Natural killer cell (primary cell): ENCODE measurements around the gene FDXR. TPM values are rescaled to one million over a fixed set of nuclear protein-coding genes. Genes with fewer than 3 reads are reported as not detected.
A peak's percentile ranks its signal among the peaks of the same experiment; 100 is the strongest.

ENCODE experiments used
- ATAC-seq, 3 donors: fragments of 150-1000 bp in 2 of 3; fragments of 200-7000 bp in 1 of 3; cut with Tn5 transposase; 1 replicate in 1 of 3; 2 replicates in 2 of 3; pipeline ENCODE4 v1.10.0; 2021; ENCODE audit warnings: mild to moderate bottlenecking in 2 of 3, moderate library complexity in 2 of 3
- DNase-seq, 2 donors: peaks; one replicate each; pipeline versions ENCODE4 v3.0.0 to v3.0.0-alpha.2; 2013 to 2021; ENCODE audit warnings: mixed read lengths in 1 of 2
- H3K27ac ChIP-seq: one replicate; pipeline ENCODE4 v1.5.1; 2013; ENCODE audit warnings: mild to moderate bottlenecking, low read length
- H3K27me3 ChIP-seq: one replicate; pipeline ENCODE4 v1.6.1; 2013; ENCODE audit warnings: low read length; ENCODE audit not compliant: control insufficient read depth, insufficient read depth
- H3K36me3 ChIP-seq: one replicate; pipeline ENCODE4 v1.6.1; 2013; ENCODE audit warnings: low read length; ENCODE audit not compliant: control insufficient read depth, insufficient read depth
- H3K4me1 ChIP-seq: one replicate; pipeline ENCODE4 v1.6.1; 2013; ENCODE audit warnings: low read length; ENCODE audit not compliant: control insufficient read depth, insufficient read depth
- H3K4me3 ChIP-seq: one replicate; pipeline ENCODE4 v1.5.1; 2013; ENCODE audit warnings: low read length
- H3K9me3 ChIP-seq: one replicate; pipeline ENCODE4 v1.6.1; 2013; ENCODE audit warnings: low read length; ENCODE audit not compliant: control insufficient read depth, insufficient read depth
- H3K27ac Mint-ChIP-seq, 2 donors: one replicate each; pipeline ENCODE4 v1.8.0; 2022; ENCODE audit warnings: mild to moderate bottlenecking in 2 of 2, mixed read lengths in 2 of 2, moderate library complexity in 1 of 2
- H3K27me3 Mint-ChIP-seq, 2 donors: one replicate each; pipeline ENCODE4 v1.8.0; 2022; ENCODE audit warnings: low read depth in 2 of 2, mixed read lengths in 2 of 2
- H3K36me3 Mint-ChIP-seq: one replicate; pipeline ENCODE4 v1.8.0; 2022; ENCODE audit warnings: mixed read lengths
- H3K4me1 Mint-ChIP-seq, 2 donors: one replicate each; pipeline ENCODE4 v1.8.0; 2022; ENCODE audit warnings: mixed read lengths in 2 of 2
- H3K4me3 Mint-ChIP-seq: one replicate; pipeline ENCODE4 v1.8.0; 2022; ENCODE audit warnings: mild to moderate bottlenecking, moderate library complexity, mixed read lengths
- H3K9me3 Mint-ChIP-seq, 2 donors: one replicate each; pipeline ENCODE4 v1.8.0; 2022; ENCODE audit warnings: mixed read lengths in 2 of 2
- WGBS: methylation state at CpG from one replicate; pipeline ENCODE4 v1.1.7; 2013; ENCODE audit warnings: missing lambda C conversion rate; ENCODE audit not compliant: insufficient coverage; 5-methylcytosine and 5-hydroxymethylcytosine counted together
- intact Hi-C: fragments of 100-400 bp; cut with micrococcal nuclease; formaldehyde crosslinking; loops from one replicate; pipeline ENCODE4 v1.14.2; 2022
- total RNA-seq, 4 donors: library from RNA; stranded (reverse); fragments of 120-200 nt in 1 of 4; gene quantifications; one replicate each; pipeline versions ENCODE4 v1.2.3 to v1.2.4, GENCODE V29; 2013 to 2022
- TF ChIP-seq, protein P1 (sequence below): fragments of 200-600 bp; IDR thresholded peaks from one replicate; pipeline ENCODE4 v1.8.0; 2022; ENCODE audit warnings: antibody characterized with exemption

Gene FDXR
- total RNA-seq, 3 donors from 2014 or later (not counting 1 experiment from before 2014, with no cell fraction given), result 4.5 to 9.1 (median 7.8) TPM

DNA sequence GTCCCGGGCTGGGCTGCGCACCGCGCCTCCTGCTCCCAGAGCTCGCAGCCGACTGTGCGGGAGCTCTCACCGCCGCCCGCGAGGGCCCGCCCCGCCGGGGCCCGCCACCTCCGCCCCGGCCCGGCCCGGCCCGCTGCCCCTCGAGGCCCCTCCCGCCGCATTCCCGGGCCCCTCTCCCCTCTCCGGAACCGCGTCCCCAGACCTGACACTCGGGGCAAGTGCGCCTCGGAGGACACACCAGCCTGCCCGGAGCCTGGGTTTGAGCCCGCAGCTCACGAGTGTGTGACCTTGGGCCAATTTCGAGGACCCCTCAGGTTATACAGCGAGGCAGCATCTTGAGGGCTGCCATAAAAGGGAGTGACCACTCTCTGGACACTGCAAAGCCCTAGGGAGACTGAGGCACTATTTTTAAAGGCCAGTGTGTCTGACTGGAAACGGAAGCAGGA, 11.1 kb downstream of the FDXR start:
- Histone ChIP-seq H3K27ac (no peak overlapping the region), H3K4me1 (peaks cover 30% of the 10 kb centered on the region), H3K9me3 (no peaks in the 10 kb centered on the region), H3K36me3 (no peaks in the 10 kb centered on the region), H3K27me3 (peaks cover 35% of the 10 kb centered on the region), H3K4me3 (no peak overlapping the region)
- peak overlapping the region; percentile 40 for H3K4me3 Mint-ChIP-seq
- ATAC-seq, result no peak
- H3K27ac Mint-ChIP-seq, result no peak overlapping the region
- no peaks in the 10 kb centered on the region for H3K36me3 Mint-ChIP-seq
- intact Hi-C loops, result loop anchor here (2.0 kb wide), 1 partner anchor 71 kb away; no protein-coding TSS in a partner anchor
- peaks cover 6 to 31% of the 10 kb centered on the region in 2 donors for H3K4me1 Mint-ChIP-seq
- H3K27me3 Mint-ChIP-seq, result peaks cover 27 to 45% of the 10 kb centered on the region in 2 donors
- no peak for DNase-seq
- no peaks in the 10 kb centered on the region for H3K9me3 Mint-ChIP-seq
- TF ChIP-seq, protein P1, sequence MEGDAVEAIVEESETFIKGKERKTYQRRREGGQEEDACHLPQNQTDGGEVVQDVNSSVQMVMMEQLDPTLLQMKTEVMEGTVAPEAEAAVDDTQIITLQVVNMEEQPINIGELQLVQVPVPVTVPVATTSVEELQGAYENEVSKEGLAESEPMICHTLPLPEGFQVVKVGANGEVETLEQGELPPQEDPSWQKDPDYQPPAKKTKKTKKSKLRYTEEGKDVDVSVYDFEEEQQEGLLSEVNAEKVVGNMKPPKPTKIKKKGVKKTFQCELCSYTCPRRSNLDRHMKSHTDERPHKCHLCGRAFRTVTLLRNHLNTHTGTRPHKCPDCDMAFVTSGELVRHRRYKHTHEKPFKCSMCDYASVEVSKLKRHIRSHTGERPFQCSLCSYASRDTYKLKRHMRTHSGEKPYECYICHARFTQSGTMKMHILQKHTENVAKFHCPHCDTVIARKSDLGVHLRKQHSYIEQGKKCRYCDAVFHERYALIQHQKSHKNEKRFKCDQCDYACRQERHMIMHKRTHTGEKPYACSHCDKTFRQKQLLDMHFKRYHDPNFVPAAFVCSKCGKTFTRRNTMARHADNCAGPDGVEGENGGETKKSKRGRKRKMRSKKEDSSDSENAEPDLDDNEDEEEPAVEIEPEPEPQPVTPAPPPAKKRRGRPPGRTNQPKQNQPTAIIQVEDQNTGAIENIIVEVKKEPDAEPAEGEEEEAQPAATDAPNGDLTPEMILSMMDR, result no peak
- 4% methylated on average over 36 of the region's 36 CpGs for WGBS

- no peaks in the 10 kb centered on the region for H3K36me3 ChIP-seq
- no peaks in the 10 kb centered on the region for H3K9me3 ChIP-seq
- H3K27me3 ChIP-seq, result peaks cover 36% of the 10 kb centered on the region
- Mint-ChIP-seq H3K4me3 (peak overlapping the region; percentile 35), H3K27ac (no peak overlapping the region), H3K36me3 (no peaks in the 10 kb centered on the region), H3K27me3 (peaks cover 33 to 52% of the 10 kb centered on the region in 2 donors), H3K9me3 (no peaks in the 10 kb centered on the region), H3K4me1 (peaks cover 6 to 31% of the 10 kb centered on the region in 2 donors)
- intact Hi-C loops, result no loop called here
- ATAC-seq (no peak), DNase-seq (peak in 1 of 2 donors; percentile 27)
- H3K4me3 ChIP-seq, result no peak overlapping the region
- WGBS, result 3% methylated on average over 96 of the region's 96 CpGs
- no peak overlapping the region for H3K27ac ChIP-seq
- TF ChIP-seq, protein P1, result no peak
- H3K4me1 ChIP-seq, result peaks cover 30% of the 10 kb centered on the region
These were observed 11.7 kb downstream of the FDXR start for GRCh38 chr17:74860872-74861661.

DNA sequence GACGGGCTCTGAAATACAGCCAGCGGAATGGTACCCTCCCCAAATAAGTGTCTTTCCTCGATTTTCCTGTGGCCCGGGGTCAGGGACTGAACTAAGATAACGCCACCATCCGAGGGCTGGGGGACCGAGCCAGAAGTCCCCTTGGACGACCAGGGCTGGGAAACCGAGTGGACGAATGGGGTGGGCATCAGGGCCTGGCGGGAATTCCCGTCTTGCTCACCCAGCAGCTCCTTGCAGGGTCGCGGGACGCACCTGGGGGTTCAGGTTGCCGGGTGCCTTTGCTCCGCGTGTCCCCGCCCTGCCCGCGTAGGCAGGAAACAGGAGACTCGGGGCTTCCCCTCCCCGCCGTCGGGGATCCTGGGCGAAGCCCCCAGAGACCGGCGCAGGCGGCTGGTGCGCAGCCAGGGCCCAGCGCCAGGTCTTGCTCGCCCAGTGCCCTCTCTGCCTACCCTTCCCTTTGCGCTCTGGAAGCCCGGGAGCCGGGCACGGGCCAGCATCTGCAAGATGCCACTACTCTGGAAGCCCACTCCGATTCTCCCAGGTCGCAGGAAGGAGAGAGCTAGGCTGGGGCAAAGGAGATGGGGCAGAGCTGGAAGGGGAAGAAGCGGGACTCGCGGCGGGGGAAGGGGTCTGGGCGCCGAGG, 12.4 kb downstream of the FDXR start:
- DNase-seq, result peak in 1 of 2 donors; percentile 51
- Mint-ChIP-seq H3K4me1 (peaks cover 6 to 31% of the 10 kb centered on the region in 2 donors), H3K36me3 (no peaks in the 10 kb centered on the region), H3K9me3 (no peaks in the 10 kb centered on the region), H3K27me3 (peaks cover 38 to 58% of the 10 kb centered on the region in 2 donors), H3K27ac (no peak overlapping the region), H3K4me3 (peak overlapping the region; percentile 60)
- H3K4me3 ChIP-seq, result no peak overlapping the region
- 4% methylated on average over 44 of the region's 44 CpGs for WGBS
- H3K27me3 ChIP-seq, result peaks cover 40% of the 10 kb centered on the region
- intact Hi-C loops, result no loop called here
- peaks cover 30% of the 10 kb centered on the region for H3K4me1 ChIP-seq
- ATAC-seq, result no peak
- H3K9me3 ChIP-seq, result no peaks in the 10 kb centered on the region
- TF ChIP-seq, protein P1, result no peak
- H3K27ac ChIP-seq, result no peak overlapping the region
- no peaks in the 10 kb centered on the region for H3K36me3 ChIP-seq
